HEK293 (cell line): Measurements from ENCODE around the gene LMO7.

Experiments
- CTCF ChIA-PET: fragments of 350-600 bp; formaldehyde crosslinking; extraction: SDS; loops from one replicate; lab custom pipeline; 2021; ENCODE audit warnings: antibody characterized with exemption; lab: Yijun Ruan, JAX
- POLR2A ChIA-PET: fragments of 300-600 bp; formaldehyde crosslinking; extraction: SDS; loops from one replicate; lab custom pipeline; 2020; ENCODE audit warnings: antibody characterized with exemption, inconsistent platforms; lab: Yijun Ruan, JAX
- H3K27ac ChIP-seq: fragments of 200-500 bp; sonication (Bioruptor generic); 2 replicates; pipeline ENCODE4 v1.5.1; 2014; ENCODE audit warnings: low read depth, low read length, control low read depth, inconsistent platforms; ENCODE audit errors: extremely low read depth
- H3K36me3 ChIP-seq, 2 experiments: fragments of 200-500 bp in 1 of 2; sonication (Bioruptor generic) in 1 of 2; 1 replicate in 1 of 2; 2 replicates in 1 of 2; pipeline ENCODE4 v1.5.1; 2014 to 2017; ENCODE audit warnings: inconsistent platforms in 2 of 2, low read length in 2 of 2; ENCODE audit not compliant: control insufficient read depth in 2 of 2, insufficient read depth in 1 of 2
- H3K4me1 ChIP-seq: fragments of 200-500 bp; sonication (Bioruptor generic); 2 replicates; pipeline ENCODE4 v1.5.1; 2014; ENCODE audit warnings: mild to moderate bottlenecking, low read length, inconsistent platforms; ENCODE audit not compliant: control insufficient read depth, insufficient read depth
- H3K4me3 ChIP-seq: 2 replicates; pipeline ENCODE4 v1.5.1; 2011; ENCODE audit warnings: low read depth, mild to moderate bottlenecking, control low read depth, low read length, moderate library complexity
- H3K9me3 ChIP-seq: fragments of 200-500 bp; sonication (Bioruptor generic); 2 replicates; pipeline ENCODE4 v1.5.1; 2014; ENCODE audit warnings: low read depth, low read length, inconsistent platforms; ENCODE audit not compliant: control insufficient read depth, insufficient read depth
- IKZF3 ChIP-seq: fragments of 450-650 bp; IDR thresholded peaks from 2 replicates; pipeline ENCODE4 v1.5.0; 2018; ENCODE audit warnings: missing biosample characterization, mild to moderate bottlenecking, missing genetic modification characterization, moderate library complexity
- MYNN ChIP-seq: fragments of 450-650 bp; formaldehyde crosslinking; IDR thresholded peaks from 2 replicates; pipeline ENCODE4 v1.5.1; 2016; ENCODE audit warnings: missing biosample characterization, missing genetic modification characterization, borderline replicate concordance
- ZBTB17 ChIP-seq: fragments of 450-650 bp; formaldehyde crosslinking; IDR thresholded peaks from 2 replicates; pipeline ENCODE4 v1.5.1; 2016; ENCODE audit warnings: missing biosample characterization, missing genetic modification characterization
- ZBTB6 ChIP-seq: fragments of 450-650 bp; formaldehyde crosslinking; IDR thresholded peaks from 2 replicates; pipeline ENCODE4 v1.5.1; 2017; ENCODE audit warnings: missing biosample characterization, missing genetic modification characterization
- ZIC2 ChIP-seq: fragments of 450-650 bp; formaldehyde crosslinking; IDR thresholded peaks from 2 replicates; pipeline ENCODE4 v1.5.1; 2016; ENCODE audit warnings: missing biosample characterization, missing genetic modification characterization
- ZNF157 ChIP-seq: fragments of 450-650 bp; formaldehyde crosslinking; IDR thresholded peaks from 2 replicates; pipeline ENCODE4 v1.5.1; 2016; ENCODE audit warnings: missing biosample characterization, missing genetic modification characterization
- ZNF174 ChIP-seq: fragments of 450-650 bp; formaldehyde crosslinking; IDR thresholded peaks from 2 replicates; pipeline ENCODE4 v1.5.0; 2017; ENCODE audit warnings: missing biosample characterization, mild to moderate bottlenecking, missing genetic modification characterization
- ZNF239 ChIP-seq: fragments of 450-650 bp; formaldehyde crosslinking; IDR thresholded peaks from 2 replicates; pipeline ENCODE4 v1.5.1; 2016; ENCODE audit warnings: missing biosample characterization, missing genetic modification characterization
- ZNF24 ChIP-seq: fragments of 450-650 bp; formaldehyde crosslinking; IDR thresholded peaks from 2 replicates; pipeline ENCODE4 v1.5.1; 2016; ENCODE audit warnings: missing biosample characterization, missing genetic modification characterization
- ZNF266 ChIP-seq: fragments of 450-650 bp; formaldehyde crosslinking; IDR thresholded peaks from 2 replicates; pipeline ENCODE4 v1.5.1; 2016; ENCODE audit warnings: missing biosample characterization, missing genetic modification characterization, low read depth
- ZNF473 ChIP-seq: fragments of 450-650 bp; formaldehyde crosslinking; IDR thresholded peaks from 2 replicates; pipeline ENCODE4 v1.5.1; 2017; ENCODE audit warnings: missing biosample characterization, missing genetic modification characterization
- ZNF561 ChIP-seq: fragments of 450-650 bp; IDR thresholded peaks from 2 replicates; pipeline ENCODE4 v1.5.1; 2018; ENCODE audit warnings: missing biosample characterization, missing genetic modification characterization, borderline replicate concordance
- ZNF600 ChIP-seq: fragments of 450-650 bp; formaldehyde crosslinking; IDR thresholded peaks from 2 replicates; pipeline ENCODE4 v1.5.1; 2016; ENCODE audit warnings: missing biosample characterization, missing genetic modification characterization
- ZNF621 ChIP-seq: fragments of 450-650 bp; formaldehyde crosslinking; IDR thresholded peaks from 2 replicates; pipeline ENCODE4 v1.5.1; 2017; ENCODE audit warnings: missing biosample characterization, missing genetic modification characterization
- ZNF629 ChIP-seq: fragments of 450-650 bp; formaldehyde crosslinking; IDR thresholded peaks from 2 replicates; pipeline ENCODE4 v1.5.1; 2017; ENCODE audit warnings: missing biosample characterization, missing genetic modification characterization
- ZNF645 ChIP-seq: fragments of 450-650 bp; formaldehyde crosslinking; IDR thresholded peaks from 2 replicates; pipeline ENCODE4; 2016; ENCODE audit warnings: missing biosample characterization, missing genetic modification characterization
- ZNF658 ChIP-seq: fragments of 450-650 bp; formaldehyde crosslinking; IDR thresholded peaks from 2 replicates; pipeline ENCODE4; 2016; ENCODE audit warnings: missing biosample characterization, missing genetic modification characterization
- ZSCAN30 ChIP-seq: fragments of 450-650 bp; IDR thresholded peaks from 2 replicates; pipeline ENCODE4 v1.5.1; 2018; ENCODE audit warnings: missing biosample characterization, mild to moderate bottlenecking, missing genetic modification characterization, moderate library complexity
- ZSCAN4 ChIP-seq: fragments of 450-650 bp; formaldehyde crosslinking; IDR thresholded peaks from 2 replicates; pipeline ENCODE4 v1.5.1; 2017; ENCODE audit warnings: missing biosample characterization, missing genetic modification characterization
- TF ChIP-seq, protein P1 (sequence below): fragments of 450-650 bp; formaldehyde crosslinking; IDR thresholded peaks from 2 replicates; pipeline ENCODE4 v1.5.1; 2016; ENCODE audit warnings: missing biosample characterization, missing genetic modification characterization
- TF ChIP-seq, protein P2 (sequence below): fragments of 450-650 bp; formaldehyde crosslinking; IDR thresholded peaks from 2 replicates; pipeline ENCODE4 v1.5.1; 2016; ENCODE audit warnings: missing biosample characterization, missing genetic modification characterization

LMO7 gene

DNA sequence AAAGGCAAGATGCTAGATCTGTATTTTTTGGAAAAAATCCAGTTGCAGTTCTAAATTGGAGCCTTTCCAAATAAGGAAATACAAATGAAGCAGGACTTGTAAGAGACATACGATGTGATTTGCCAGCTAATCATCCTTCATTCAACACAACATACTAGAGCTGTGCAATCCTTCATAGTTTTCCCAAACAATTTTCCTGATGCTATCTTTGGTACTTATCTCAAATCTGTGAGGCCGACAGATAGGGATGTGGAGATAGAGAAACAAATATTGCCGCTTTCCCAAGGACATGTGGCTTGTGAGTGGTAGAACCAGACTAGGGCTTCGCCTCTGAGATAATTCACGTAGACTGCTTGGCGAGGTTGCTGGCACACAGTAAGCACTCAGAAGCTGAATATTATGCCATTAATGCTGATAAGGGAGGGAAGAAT is 176.6 kb downstream of the LMO7 start:
- H3K4me3 ChIP-seq, result no peak overlapping the region
- no peak overlapping the region for H3K27ac ChIP-seq
- no peaks in the 10 kb centered on the region for H3K9me3 ChIP-seq
- CTCF ChIA-PET, result interaction anchor here (0.6 kb wide), 1 partner anchor 685 kb away, joined by 3 read pairs; no protein-coding TSS in a partner anchor
- H3K4me1 ChIP-seq, result no peaks in the 10 kb centered on the region
- TF ChIP-seq, protein P1, sequence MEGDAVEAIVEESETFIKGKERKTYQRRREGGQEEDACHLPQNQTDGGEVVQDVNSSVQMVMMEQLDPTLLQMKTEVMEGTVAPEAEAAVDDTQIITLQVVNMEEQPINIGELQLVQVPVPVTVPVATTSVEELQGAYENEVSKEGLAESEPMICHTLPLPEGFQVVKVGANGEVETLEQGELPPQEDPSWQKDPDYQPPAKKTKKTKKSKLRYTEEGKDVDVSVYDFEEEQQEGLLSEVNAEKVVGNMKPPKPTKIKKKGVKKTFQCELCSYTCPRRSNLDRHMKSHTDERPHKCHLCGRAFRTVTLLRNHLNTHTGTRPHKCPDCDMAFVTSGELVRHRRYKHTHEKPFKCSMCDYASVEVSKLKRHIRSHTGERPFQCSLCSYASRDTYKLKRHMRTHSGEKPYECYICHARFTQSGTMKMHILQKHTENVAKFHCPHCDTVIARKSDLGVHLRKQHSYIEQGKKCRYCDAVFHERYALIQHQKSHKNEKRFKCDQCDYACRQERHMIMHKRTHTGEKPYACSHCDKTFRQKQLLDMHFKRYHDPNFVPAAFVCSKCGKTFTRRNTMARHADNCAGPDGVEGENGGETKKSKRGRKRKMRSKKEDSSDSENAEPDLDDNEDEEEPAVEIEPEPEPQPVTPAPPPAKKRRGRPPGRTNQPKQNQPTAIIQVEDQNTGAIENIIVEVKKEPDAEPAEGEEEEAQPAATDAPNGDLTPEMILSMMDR (tag by site-specific recombination), result no peak
- TF ChIP-seq IKZF3 (no peak), ZNF658 (tag by site-specific recombination) (no peak), ZBTB17 (tag by site-specific recombination) (no peak), ZNF561 (tag by site-specific recombination) (no peak), ZIC2 (tag by site-specific recombination) (no peak), ZNF473 (tag by site-specific recombination) (no peak)
- TF ChIP-seq, protein P2, sequence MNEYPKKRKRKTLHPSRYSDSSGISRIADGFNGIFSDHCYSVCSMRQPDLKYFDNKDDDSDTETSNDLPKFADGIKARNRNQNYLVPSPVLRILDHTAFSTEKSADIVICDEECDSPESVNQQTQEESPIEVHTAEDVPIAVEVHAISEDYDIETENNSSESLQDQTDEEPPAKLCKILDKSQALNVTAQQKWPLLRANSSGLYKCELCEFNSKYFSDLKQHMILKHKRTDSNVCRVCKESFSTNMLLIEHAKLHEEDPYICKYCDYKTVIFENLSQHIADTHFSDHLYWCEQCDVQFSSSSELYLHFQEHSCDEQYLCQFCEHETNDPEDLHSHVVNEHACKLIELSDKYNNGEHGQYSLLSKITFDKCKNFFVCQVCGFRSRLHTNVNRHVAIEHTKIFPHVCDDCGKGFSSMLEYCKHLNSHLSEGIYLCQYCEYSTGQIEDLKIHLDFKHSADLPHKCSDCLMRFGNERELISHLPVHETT (tag by site-specific recombination), result no peak
- TF ChIP-seq, all 188 proteins: peak for 0
- POLR2A ChIA-PET, result no interaction called here
- no peaks in the 10 kb centered on the region for H3K36me3 ChIP-seq

GRCh38 chr13:75813323-75813722 is 177.2 kb downstream of the LMO7 start:
- Histone ChIP-seq H3K4me1 (no peaks in the 10 kb centered on the region), H3K27ac (no peak overlapping the region), H3K36me3 (no peaks in the 10 kb centered on the region), H3K4me3 (no peak overlapping the region), H3K9me3 (no peaks in the 10 kb centered on the region)
- no peak for TF ChIP-seq ZNF621 (tag by site-specific recombination)
- TF ChIP-seq ZNF24 (tag by site-specific recombination), result no peak
- TF ChIP-seq ZBTB6 (tag by site-specific recombination), result no peak
- TF ChIP-seq ZNF645 (tag by site-specific recombination), result no peak
- TF ChIP-seq ZNF266 (tag by site-specific recombination), result no peak
- no peak for TF ChIP-seq MYNN (tag by site-specific recombination)
- no peak for TF ChIP-seq ZSCAN4
- TF ChIP-seq ZNF629 (tag by site-specific recombination), result no peak
- no peak for TF ChIP-seq ZNF174
- no peak for TF ChIP-seq ZSCAN30 (tag by site-specific recombination)
- TF ChIP-seq ZNF600 (tag by site-specific recombination), result no peak
- no peak for TF ChIP-seq ZNF239 (tag by site-specific recombination)
- no peak for TF ChIP-seq ZNF157
- CTCF ChIA-PET, result interaction anchor here (0.6 kb wide), 1 partner anchor 684 kb away, joined by 3 read pairs; no protein-coding TSS in a partner anchor
- POLR2A ChIA-PET, result no interaction called here
